ENCODE measurements around the gene PCNT. TPM values are rescaled to one million over a fixed set of nuclear protein-coding genes. Genes with fewer than 3 reads are reported as not detected.

PCNT gene
- total and polyA plus RNA-seq, 10 of the 15 experiments (the other 5 are each of a cell fraction or from before 2014, with no cell fraction given) = 2.9 to 39.6 (median 20.5) TPM

DNA sequence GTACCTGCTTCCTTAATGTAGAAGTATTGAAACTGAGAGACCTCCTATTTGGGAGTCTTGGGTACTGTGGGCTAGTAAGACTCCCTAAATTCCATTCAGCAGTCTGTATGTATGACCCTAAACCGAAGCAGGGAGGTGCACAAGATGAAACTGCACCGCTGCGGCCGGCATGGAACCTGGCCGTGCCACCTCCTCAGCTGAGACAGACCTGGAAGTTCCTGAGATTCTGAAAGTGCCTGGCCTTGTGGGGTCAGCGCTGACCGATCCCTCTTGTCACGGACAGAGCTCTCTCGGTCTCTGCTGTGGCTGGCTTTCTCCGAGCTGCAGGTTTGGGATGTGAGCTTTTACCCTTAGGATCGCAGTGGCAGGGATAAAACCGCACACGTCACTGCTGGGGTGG, 27.0 kb downstream of the PCNT start:
- Histone ChIP-seq H4K20me1 (ENCODE audit: control insufficient read depth, insufficient read depth) (no peaks in the 10 kb centered on the region), H3K36me3 (ENCODE audit: control insufficient read depth in 2 of 2, insufficient read depth in 2 of 2, low read length in 1 of 2) (peaks cover 19 to 67% of the 10 kb centered on the region in 2 experiments), H2AFZ (ENCODE audit: control insufficient read depth, low read depth, low read length) (no peak overlapping the region), H3K4me3 (no peak overlapping the region), H3K27ac (ENCODE audit: control insufficient read depth, insufficient read depth) (no peak overlapping the region), H3K4me1 (ENCODE audit: control insufficient read depth, insufficient read depth, low read length) (no peaks in the 10 kb centered on the region), H3K9ac (ENCODE audit: control insufficient read depth, insufficient read depth, low read length) (no peak overlapping the region), H3K79me2 (ENCODE audit: control insufficient read depth, insufficient read depth, low read length) (no peaks in the 10 kb centered on the region), H3K4me2 (ENCODE audit: control insufficient read depth, insufficient read depth) (no peak overlapping the region), H3K27me3 (replicated peaks in 1 of 2; ENCODE audit: control insufficient read depth in 2 of 2, insufficient read depth in 2 of 2, low read length in 1 of 2) (no peaks in the 10 kb centered on the region), H3K9me3 (replicated peaks; ENCODE audit: control insufficient read depth, insufficient read depth, low read length) (no peaks in the 10 kb centered on the region)
- DNase-seq (ENCODE audit: low read depth, low spot score) (no peak), ATAC-seq (no peak), FAIRE-seq (no peak)
- 92% methylated on average over 13 of the region's 13 CpGs for WGBS (ENCODE audit: insufficient coverage, insufficient replicate concordance, low lambda C conversion rate, missing lambda C conversion rate)
- ChIA-PET RAD21 (ENCODE audit: unreplicated experiment) (no interaction called here), SMC1A (ENCODE audit: uncharacterized antibody, unreplicated experiment) (no interaction called here), POLR2A (no interaction called here), CTCF (interaction anchor here (1.3 kb wide), 1 partner anchor 97 kb away, joined by 4 read pairs; no protein-coding TSS in a partner anchor)
- no TSS peak for BruUV-seq (replicated peaks)
- intact Hi-C loops (cut with micrococcal nuclease; ENCODE audit: unreplicated experiment) (no loop called here), in situ Hi-C loops (cut with MboI) (no loop called here)
- TF ChIP-seq NR2F1 (conservative IDR thresholded peaks at IDR 0.05) (no peak), EGR1 (IDR thresholded peaks at IDR 0.05; ENCODE audit: borderline replicate concordance in 1 of 2, low read depth in 2 of 2, low read length in 2 of 2) (no peak), CEBPB (IDR thresholded peaks at IDR 0.05; ENCODE audit: borderline replicate concordance in 1 of 2, low read depth in 2 of 2, low read length in 2 of 2) (no peak), KDM1A (IDR thresholded peaks at IDR 0.05; ENCODE audit: borderline replicate concordance) (no peak), KAT2A (conservative IDR thresholded peaks at IDR 0.05; ENCODE audit: control insufficient read depth, low read depth, low read length) (no peak), SREBF1 (IDR thresholded peaks at IDR 0.05; ENCODE audit: low read length) (no peak)
- TF ChIP-seq, protein P1, sequence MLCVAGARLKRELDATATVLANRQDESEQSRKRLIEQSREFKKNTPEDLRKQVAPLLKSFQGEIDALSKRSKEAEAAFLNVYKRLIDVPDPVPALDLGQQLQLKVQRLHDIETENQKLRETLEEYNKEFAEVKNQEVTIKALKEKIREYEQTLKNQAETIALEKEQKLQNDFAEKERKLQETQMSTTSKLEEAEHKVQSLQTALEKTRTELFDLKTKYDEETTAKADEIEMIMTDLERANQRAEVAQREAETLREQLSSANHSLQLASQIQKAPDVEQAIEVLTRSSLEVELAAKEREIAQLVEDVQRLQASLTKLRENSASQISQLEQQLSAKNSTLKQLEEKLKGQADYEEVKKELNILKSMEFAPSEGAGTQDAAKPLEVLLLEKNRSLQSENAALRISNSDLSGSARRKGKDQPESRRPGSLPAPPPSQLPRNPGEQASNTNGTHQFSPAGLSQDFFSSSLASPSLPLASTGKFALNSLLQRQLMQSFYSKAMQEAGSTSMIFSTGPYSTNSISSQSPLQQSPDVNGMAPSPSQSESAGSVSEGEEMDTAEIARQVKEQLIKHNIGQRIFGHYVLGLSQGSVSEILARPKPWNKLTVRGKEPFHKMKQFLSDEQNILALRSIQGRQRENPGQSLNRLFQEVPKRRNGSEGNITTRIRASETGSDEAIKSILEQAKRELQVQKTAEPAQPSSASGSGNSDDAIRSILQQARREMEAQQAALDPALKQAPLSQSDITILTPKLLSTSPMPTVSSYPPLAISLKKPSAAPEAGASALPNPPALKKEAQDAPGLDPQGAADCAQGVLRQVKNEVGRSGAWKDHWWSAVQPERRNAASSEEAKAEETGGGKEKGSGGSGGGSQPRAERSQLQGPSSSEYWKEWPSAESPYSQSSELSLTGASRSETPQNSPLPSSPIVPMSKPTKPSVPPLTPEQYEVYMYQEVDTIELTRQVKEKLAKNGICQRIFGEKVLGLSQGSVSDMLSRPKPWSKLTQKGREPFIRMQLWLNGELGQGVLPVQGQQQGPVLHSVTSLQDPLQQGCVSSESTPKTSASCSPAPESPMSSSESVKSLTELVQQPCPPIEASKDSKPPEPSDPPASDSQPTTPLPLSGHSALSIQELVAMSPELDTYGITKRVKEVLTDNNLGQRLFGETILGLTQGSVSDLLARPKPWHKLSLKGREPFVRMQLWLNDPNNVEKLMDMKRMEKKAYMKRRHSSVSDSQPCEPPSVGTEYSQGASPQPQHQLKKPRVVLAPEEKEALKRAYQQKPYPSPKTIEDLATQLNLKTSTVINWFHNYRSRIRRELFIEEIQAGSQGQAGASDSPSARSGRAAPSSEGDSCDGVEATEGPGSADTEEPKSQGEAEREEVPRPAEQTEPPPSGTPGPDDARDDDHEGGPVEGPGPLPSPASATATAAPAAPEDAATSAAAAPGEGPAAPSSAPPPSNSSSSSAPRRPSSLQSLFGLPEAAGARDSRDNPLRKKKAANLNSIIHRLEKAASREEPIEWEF (IDR thresholded peaks at IDR 0.05; ENCODE audit: insufficient replicate concordance, low read depth, low read length) = no peak
- TF ChIP-seq, protein P2, sequence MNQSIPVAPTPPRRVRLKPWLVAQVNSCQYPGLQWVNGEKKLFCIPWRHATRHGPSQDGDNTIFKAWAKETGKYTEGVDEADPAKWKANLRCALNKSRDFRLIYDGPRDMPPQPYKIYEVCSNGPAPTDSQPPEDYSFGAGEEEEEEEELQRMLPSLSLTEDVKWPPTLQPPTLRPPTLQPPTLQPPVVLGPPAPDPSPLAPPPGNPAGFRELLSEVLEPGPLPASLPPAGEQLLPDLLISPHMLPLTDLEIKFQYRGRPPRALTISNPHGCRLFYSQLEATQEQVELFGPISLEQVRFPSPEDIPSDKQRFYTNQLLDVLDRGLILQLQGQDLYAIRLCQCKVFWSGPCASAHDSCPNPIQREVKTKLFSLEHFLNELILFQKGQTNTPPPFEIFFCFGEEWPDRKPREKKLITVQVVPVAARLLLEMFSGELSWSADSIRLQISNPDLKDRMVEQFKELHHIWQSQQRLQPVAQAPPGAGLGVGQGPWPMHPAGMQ (IDR thresholded peaks at IDR 0.05; ENCODE audit: borderline replicate concordance) = no peak
- TF ChIP-seq, protein P3, sequence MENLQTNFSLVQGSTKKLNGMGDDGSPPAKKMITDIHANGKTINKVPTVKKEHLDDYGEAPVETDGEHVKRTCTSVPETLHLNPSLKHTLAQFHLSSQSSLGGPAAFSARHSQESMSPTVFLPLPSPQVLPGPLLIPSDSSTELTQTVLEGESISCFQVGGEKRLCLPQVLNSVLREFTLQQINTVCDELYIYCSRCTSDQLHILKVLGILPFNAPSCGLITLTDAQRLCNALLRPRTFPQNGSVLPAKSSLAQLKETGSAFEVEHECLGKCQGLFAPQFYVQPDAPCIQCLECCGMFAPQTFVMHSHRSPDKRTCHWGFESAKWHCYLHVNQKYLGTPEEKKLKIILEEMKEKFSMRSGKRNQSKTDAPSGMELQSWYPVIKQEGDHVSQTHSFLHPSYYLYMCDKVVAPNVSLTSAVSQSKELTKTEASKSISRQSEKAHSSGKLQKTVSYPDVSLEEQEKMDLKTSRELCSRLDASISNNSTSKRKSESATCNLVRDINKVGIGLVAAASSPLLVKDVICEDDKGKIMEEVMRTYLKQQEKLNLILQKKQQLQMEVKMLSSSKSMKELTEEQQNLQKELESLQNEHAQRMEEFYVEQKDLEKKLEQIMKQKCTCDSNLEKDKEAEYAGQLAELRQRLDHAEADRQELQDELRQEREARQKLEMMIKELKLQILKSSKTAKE (IDR thresholded peaks at IDR 0.05; ENCODE audit: low read depth, poor library complexity, severe bottlenecking) = no peak
